SH-SY5Y (cell line): ENCODE data around the gene SFXN4.

Source experiments
- GATA2 ChIP-seq: IDR thresholded peaks from 2 replicates; pipeline ENCODE4 v1.6.1; 2011; ENCODE audit warnings: mild to moderate bottlenecking, low read depth, low read length
- GATA3 ChIP-seq: IDR thresholded peaks from 2 replicates; pipeline ENCODE4 v1.6.1; 2011; ENCODE audit warnings: low read depth, mild to moderate bottlenecking, low read length, moderate library complexity

DNA sequence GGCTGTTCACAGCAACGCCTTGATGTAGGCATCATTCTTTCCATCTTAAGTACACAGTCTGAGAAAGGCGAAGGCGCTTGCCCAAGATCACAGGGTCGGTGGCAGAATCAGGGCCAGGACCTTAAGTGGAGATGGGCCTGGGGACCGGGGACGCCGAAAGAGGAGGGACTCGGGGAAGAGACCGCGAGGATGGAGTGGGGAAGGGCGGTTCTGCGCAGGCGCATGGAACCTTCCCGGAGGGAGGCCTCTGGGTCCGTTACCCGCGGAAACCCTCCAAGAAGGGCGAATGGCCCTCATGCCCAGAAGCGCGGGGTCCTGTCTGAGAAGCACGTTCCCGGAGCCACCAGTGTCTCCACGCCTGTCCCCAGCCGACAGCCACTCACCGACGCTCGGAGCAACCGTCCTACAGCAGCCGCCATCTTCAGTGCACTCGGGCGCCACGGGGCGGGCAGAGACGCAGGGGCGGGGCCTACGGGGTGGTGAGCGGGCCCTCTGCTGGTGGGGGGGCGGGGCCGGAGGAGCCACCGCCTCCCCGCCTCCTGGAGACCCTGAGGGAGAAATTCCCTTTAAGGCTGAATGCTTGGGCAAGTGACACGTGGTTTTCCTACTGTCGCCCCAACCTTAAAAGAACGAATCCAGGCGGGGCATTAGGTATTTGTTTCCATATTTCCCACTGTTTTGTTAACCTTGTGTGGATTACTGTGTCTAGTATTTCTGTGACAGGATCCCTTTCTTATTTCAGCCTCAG lies 13.0 kb upstream of the SFXN4 start, which contains the start of gene PRDX3:
- no peak for TF ChIP-seq GATA2
- TF ChIP-seq GATA3 = no peak
